ENCODE measurements around the gene PGBD4.

Gene PGBD4

DNA sequence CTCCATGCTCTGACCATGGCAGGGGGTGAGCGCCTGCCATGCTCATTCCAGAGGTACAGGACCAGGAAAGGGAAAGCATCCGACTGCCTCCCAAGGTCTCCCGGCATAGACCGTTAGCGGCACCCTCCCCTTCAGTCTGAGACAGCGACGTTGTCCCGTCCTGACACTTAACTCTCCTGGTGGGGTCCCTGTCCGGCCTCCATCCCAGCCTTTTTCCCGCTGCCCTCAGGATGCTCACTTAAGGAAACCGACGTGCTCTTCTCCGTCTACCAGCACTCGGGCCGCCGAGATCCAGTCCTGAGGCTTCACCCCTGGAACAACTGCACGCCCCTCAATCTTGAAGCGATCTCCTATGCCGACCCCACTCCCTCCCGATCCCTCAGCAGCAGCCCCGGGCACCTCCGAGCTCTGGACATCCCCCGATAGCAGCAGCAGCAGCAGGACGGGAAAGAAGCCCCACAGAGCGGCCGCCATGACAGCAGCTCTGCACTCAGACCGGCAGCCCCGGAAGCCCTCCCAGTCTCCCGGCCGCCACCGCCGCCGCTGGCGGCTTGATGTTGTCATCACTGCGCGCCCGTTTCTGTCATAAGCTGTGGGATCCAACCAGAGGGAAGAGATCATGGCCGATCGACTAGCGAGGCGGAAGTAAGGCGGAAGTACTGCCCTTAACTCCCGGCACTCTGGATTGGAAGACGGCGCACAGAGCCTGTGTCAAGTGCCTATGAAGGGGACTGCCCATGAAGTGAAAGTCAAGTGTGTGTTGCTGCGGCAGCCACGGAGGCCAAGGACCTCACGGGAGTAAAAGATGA lies at the start of gene PGBD4, which contains the start of gene EMC7:
TSS of gene PGBD4 (plus strand) at position 718 of the 809 bp plus-strand sequence. CDS start 449 bp downstream, outside the sequence.
TSS of gene EMC7 (minus strand) at position 497 of the 809 bp plus-strand sequence. CDS start at position 474, 23 bp downstream.
- peak; percentile 83 for DNase-seq

DNA sequence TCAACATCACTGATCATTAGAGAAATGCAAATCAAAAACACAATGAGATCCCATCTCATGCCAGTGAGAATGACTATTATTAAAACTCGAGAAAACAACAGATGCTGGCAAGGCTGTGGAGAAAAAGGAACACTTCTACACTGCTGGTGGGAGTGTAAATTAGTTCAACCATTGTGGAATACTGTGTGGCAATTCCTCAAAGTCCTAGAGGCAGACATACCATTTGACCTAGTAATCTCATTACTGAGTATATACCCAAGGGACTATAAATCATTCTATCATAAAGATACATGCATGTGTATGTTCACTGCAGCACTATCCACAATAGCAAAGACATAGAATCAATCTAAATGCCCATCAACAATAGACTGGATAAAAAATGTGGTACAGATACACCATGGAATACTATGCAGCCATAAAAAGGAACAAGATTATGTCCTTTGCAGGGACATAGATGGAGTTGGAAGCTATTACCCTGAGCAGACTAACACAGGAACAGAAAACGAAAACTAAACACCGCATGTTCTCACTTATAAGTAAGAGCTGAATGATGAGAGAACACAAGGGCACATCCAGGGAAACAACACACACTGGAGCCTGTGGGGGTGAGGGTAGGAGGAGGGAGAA lies 47.7 kb upstream of the PGBD4 start:
- DNase-seq = no peak

DNA sequence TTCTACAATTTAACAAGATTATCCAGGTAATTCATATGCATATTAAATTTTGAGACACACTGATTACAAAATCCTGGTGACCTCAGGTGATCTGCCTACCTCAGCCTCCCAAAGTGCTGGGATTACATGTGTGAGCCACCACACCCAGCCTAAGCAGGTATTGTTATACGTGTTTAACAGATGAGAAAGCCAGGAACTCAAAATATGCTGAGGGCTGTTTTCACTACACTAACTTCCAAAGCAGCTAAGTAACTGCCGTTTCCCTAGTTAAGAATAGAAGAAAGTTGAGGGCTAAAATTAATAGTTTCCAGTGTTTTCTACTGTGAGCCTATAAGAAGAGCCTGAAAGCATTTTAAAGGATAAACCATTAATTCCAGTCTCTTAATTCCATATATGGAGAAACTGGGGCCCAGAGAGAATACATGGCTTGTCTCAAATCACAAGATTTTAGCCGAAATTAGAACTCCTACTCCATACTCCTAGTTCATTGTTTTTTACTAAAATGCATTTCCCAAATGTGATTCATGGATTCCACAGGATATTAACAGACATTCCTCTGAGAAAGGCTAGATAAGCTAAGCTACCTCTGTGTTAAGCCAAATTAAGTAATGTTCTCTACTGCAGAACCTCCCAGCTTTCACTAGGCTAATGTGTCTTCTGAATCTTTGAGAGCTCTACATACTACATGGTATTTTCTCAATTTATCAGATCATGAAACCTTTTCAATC lies 45.9 kb upstream of the PGBD4 start:
- no peak for DNase-seq

DNA sequence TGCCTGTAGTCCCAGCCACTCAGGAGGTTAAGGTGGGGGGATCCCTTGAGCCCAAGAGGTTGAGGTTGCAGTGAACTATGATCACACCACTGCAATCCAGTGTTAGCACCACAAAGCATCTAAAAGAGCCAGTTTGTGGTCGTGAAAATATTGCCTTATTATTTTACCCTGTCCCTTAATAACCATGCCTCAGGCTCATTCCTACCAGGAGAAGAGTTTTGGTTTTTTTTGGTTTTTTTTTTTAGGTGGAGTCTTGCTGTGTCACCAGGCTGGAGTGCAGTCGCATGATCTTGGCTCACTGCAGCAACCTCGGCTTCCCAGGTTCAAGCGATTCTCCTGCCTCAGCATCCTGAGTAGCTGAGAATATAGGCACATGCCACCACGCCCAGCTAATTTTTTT lies 45.0 kb upstream of the PGBD4 start:
- DNase-seq = no peak

DNA sequence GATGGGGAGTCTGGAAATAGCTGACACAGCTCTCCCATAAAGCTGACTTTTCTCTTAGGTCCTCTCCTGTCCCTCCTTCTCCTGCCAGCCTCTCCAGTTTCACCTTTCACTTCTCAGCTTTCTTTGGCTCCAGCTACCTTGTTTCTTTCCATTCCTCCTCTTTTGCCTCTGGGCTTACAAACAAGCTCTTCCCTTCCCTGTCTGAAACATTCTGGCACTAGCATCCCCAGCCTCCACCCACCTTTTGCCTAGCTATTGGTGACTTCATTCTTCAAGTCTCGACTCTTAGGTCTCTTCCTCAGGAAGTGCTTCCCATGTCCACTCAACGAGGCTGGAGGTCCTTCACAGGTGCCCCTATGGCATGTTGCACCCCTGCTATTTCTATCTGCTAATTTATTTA lies 42.4 kb upstream of the PGBD4 start:
- DNase-seq = no peak

DNA sequence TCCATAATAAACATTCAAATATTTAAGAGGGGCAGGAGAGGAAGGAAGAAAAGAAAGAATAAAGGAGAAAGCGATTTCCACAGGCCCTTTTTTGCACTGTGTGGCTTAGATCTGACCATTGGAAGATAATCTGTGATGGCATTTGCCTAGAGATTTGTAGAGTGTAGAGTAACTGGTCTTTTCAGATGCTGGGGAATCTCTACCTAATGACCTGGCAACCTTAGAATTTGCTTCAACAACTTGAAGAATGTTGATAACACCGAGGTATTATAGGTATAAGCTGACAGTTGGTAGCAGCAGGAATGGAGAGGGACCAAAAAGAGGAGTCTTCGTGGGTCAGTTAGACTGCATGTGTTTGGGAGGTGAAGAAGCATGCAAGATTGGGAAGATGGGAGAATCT lies 41.9 kb upstream of the PGBD4 start:
- no peak for DNase-seq

DNA sequence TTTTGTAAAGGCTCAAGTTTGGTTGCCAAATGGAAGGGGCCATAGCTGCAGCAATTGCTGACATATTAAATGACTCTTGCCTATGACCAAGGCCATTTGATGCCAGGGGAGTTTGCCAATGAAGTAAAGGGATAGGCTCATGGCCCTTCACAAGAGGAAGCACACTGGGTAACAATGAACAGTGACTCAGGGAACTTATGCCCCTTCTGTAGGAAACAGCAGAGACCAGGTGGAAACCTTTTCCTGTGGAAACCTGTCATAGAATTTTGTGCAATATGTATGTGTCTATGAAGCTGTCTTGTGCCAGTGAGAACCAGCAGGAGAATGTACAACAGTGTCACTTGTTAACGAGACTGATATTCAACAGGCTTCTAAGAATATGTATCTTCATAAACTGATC lies 37.4 kb upstream of the PGBD4 start:
- DNase-seq = no peak

DNA sequence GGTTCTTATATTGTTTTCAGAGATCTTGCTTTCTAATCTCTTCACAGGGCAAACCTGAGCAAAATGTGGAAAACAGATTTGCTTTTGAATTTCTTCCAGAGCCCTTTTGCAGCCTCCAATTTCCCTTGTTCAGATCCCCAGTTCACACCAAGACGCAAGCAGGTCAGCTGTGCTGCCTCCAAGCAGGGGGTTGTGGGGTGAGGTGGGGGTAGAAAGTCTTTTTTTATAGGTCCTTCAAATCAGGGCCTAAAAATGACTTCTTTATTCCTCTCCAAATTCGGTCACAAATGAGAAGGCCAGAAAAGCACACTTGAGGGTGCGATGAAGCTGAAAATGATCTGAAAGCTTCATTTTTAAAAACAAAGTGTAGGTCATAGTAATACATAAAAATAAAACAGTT lies 36.6 kb upstream of the PGBD4 start:
- DNase-seq = no peak

DNA sequence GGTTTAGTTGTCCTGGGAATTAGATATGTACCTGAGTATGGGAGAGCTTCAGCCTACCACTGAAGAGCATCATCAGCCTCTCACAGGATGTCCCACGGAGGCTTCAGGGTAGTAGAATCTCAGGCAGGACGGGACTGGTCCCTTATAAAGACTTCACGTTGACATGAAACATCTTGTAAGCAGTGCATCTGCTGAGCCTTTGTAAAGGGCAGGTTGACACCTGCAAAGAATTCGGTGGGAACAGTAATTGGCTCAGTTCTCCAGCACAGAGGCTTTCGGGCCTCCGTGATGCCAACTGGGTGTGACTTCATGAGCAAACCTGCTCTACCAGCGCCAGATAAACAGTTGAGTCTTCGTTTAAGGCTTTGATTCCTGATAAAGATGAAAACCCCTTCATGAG lies 35.9 kb upstream of the PGBD4 start:
- DNase-seq = no peak

DNA sequence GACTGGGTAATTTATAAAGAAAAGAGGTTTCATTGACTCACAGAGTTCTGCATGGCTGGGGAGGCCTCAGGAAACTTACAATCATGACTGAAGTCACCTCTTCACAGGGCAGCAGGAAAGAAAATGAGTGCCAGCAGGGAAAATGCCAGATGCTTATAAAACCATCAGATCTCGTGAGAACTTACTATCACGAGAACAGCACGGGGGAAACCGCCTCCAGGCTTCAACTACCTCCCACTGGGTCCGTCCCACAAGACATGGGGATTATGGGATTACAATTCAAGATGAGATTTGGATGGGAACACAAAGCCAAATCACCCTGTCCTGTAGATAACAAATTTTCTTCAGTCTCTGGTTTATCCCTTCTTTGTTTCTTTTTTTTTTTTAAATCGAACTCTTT lies 31.9 kb upstream of the PGBD4 start:
- DNase-seq = no peak

DNA sequence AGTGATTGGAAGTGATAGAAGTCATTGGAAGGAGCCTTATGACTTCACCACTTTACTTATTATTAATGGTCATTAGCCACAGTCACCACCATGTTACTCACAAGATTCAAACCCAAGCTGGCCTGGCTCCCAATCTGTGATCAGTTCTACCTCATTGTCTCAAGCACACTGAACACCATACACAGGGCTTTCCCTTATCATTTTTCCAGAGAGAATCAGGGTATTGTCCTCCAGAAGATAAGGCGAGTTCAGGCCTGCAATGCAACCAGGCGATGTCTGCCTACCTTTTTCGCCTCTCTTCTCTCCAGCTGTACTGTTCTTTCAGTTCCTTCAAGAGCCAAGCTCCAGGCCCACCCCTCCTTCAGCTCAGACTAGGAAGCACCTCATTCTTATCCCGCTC lies 25.1 kb upstream of the PGBD4 start:
- no peak for DNase-seq

DNA sequence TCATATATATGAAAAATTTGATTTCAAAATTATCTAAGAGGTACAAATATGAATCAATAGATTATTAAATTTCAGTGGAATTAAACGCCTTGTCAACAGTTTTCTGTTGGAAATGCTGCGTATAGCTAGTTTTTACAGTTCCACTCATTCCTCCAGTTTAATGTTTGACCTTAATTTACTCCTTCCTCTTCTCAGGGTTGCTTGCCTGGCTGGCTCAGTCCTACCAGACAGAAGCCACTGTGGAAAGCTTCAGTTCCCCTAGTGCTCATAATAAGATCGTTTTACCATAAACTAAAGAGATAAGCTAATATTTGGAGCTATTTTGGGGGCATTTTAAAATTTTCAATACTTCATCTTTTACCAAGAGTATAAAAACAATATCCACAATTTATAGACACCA lies 23.0 kb upstream of the PGBD4 start:
- DNase-seq = no peak

DNA sequence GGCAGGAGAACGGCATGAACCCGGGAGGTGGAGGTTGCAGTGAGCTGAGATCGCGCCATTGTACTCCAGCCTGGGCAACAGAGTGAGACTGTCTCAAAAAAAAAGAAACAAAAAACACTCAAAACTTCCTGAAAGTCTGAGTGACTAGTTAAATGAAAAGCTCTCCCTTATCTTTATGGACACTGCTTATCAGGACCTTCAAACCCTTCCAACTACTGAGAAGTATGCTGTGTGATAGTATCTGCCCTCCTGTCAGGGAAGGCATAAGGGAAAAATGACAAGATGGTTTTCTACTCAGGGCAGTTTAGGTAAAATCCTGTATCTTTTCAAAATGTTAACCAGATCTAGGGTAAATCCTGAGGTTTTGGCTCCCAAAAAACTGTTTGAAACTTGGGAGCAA lies 22.0 kb upstream of the PGBD4 start:
- DNase-seq = no peak

DNA sequence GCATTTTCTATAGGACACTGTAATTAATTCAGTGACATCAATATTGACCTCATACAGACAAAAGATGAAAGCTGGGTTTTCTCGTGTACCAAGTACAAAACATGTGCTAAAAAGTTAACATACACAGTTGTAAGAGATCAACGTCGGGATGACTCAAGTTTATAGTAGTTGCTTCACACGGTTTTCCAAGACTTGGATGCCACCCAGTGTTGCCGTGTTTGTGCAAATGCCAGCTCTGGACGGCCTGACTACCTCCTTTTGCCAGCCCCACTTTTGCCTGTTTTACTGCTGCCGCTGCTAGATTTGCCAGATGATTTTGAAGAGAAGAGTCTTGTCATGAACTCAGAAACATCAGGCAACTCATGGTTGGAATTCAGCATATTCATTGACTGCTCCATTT lies 17.8 kb upstream of the PGBD4 start:
- no peak for DNase-seq

DNA sequence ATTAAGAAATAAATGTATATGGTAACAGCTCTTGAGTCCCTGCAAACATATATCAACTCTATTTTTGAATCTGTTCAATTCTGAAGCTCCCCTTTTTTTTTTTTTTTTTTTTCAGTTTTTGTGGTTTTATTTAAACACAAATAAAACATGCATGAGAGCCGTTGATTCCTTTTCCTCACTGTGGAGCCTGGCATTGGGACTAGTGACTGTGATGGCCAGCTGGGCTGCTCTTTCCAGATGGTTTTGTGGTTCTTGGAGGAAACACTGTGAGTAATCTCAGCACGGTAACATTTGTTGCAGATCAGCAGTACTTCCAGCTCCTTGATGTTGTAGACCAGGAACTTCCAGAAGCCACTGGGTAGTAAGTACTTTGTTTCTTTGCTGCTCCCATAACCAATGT lies 16.1 kb upstream of the PGBD4 start:
- DNase-seq = no peak

DNA sequence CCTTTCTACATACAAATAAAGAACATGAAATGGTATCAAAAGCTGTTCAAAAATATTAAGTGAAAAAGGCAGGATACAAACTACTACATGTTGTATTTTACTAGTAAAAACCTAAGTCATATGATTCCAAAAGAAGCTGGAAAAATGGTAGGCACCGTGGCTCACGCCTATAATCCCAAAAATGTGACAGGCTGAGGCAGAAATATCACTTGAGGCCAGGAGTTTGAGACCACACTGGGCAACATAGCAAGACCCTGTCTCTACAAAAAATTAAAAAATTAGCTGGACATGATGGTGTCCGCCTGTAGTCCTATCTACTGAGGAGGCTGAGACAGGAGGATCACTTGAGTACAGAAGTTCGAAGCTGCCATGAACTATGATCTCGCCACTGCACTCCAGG lies 2.0 kb upstream of the PGBD4 start:
- DNase-seq = no peak

DNA sequence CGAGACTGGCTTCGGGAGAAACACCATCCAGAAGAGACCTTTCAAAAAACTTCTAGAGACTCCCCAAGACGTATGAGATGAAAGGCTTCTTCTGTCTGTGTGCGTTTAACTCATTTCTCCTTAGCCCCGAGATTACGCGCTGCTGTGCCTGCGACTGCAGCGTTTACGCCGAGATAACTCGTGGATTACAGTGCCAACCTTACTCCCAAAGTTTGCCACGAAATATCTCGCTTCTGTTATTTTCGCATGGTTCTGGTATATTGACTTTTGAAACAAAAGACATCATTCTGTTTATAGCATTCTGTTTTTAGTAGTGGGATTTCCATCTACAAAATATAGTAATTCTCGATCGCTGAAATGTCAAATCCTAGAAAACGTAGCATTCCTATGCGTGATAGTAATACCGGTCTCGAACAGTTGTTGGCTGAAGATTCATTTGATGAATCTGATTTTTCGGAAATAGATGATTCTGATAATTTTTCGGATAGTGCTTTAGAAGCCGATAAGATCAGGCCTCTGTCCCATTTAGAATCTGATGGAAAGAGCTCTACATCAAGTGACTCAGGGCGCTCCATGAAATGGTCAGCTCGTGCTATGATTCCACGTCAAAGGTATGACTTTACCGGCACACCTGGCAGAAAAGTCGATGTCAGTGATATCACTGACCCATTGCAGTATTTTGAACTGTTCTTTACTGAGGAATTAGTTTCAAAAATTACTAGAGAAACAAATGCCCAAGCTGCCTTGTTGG lies 467 bp downstream of the PGBD4 start:
- DNase-seq = no peak

DNA sequence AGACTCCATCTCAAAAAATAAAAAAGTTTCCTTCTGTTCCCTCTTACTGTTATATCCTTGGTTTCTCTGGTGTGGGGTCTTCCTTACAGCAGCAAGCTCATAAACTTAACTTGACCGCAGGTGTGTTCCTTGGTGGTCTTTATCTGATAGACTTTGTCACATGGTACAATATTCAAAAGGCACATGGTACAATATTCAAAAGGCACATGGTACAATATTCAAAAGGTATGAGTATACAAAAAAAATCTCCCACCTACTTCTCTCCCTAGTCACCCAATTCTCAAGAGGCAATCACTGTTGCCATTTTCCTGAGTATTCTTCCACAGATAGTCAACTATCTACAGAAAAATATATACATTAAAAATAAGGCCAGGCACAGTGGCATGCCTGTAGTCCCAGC lies 4.5 kb downstream of the PGBD4 start:
- no peak for DNase-seq

DNA sequence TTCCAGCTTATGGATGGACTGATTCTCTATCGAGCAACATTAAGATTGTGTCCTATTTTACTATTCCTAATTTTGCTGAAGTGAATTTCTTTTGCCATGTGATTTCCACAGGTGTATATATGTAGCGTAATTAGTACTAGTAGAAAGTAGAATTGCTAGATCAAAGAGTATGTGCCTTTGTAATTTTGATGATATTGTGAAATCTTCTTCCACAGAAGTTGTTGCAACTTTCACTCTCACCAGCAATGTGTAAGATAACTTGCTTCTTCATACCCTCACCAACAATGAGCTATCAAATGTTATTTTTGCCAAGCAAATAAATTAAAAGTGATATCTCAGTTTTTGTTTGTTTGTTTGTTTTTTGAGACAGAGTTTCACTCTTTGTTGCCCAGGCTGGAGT lies 5.4 kb downstream of the PGBD4 start:
- DNase-seq = no peak

DNA sequence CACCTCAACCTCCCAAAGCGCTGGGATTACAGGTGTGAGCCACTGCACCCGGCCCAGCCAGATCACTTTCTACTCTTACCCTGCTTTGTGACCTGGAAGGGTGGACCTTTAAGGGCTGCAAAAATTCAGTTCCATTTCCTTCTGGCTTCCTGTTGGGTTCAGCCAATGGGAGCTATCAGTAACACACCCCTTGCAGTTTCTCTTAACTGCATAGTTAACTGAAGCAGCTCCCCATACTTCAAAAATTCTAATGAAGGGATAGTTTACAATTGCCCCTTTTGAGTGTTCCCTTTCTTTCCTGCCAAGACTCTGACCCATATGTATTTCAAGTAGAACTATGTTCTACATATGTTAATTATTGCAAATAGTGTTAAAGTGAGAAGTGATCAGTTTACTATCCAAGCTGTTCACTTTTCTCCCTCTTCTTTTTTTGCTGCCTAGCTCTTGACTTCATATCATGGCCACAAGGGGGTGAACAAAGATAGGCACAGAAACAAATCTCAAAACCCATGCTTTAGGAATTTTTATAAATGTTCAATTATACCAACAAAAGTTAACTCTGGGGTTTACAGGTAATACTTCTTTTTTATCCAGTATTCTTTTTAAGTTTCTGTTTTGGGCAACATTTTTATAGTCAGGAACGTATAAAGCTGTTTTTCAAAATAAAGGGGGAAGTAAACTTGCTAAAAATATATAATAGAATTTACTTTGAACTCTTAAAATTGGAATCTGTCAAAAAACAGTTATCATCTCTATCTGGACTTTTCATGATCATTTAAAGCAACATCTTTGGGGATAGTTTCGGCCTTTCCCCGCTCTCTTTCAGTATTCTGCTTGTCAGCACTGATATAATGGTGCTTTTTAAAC lies 8.1 kb downstream of the PGBD4 start:
- DNase-seq = no peak

DNA sequence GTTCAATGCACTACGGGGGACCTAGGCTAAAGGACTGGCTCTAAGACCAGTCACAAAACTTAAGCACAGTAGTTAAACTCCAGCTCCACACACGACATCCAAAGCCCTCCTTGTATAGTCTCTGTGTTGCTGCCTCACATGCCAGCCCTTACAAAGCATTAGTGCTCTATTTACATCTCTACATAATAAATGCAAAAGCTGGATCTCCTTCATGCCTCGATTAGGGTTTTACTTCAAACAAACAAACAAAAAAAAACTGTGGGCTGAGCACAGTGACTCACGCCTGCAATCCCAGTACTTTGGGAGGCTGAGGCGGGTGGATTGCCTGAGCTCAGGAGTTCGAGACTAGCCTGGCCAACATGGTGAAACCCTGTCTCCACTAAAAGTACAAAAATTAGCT lies 9.6 kb downstream of the PGBD4 start:
- DNase-seq = no peak

DNA sequence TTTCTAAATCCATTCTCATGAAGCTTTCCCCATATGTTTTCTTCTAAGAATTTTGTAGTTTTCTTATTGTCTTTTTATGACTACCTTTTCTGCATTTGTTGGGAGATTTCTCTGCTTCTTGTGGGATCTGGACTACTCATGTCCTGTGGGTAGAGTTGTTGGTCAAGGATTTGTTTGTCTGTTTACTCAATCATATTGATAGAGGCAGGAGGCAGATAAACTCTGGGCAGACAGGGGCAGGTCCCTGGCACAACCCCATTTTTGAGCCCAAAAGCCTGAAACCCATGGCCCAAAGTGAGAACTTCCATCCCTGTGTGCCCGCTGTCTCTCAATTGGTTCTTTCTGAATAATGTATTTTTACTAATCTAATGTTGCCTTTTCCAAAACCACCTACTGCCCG lies 12.3 kb downstream of the PGBD4 start:
- no peak for DNase-seq

All from NCI-H2029 (cell line).